OCI-LY7 (cell line): ENCODE results near the gene KIF5A. TPM values are rescaled to one million over a fixed set of nuclear protein-coding genes. Genes with fewer than 3 reads are reported as not detected.

Experiments used
- BruUV-seq: library from RNA; stranded (reverse); fragments of 400-500 nt; replicated peaks from 2 replicates; lab custom pipeline; 2021; lab: Mats Ljungman, UMichigan
- CTCF ChIA-PET: fragments of 300-600 bp; sonication (Branson Sonifier 250); formaldehyde crosslinking; loops from one replicate; lab custom pipeline; 2022; ENCODE audit warnings: antibody characterized with exemption; ENCODE audit not compliant: unreplicated experiment; lab: Charles Lee
- POLR2A ChIA-PET: fragments of 300-600 bp; sonication (Branson Sonifier 250); formaldehyde crosslinking; loops from one replicate; lab custom pipeline; 2022; ENCODE audit warnings: antibody characterized with exemption; lab: Charles Lee
- DNase-seq: peaks from one replicate; pipeline ENCODE4 v3.0.0-alpha.2; 2015; ENCODE audit warnings: low spot score
- H2AFZ ChIP-seq: fragments of 200-600 bp; sonication (generic), shearing (Covaris generic); 2 replicates; pipeline ENCODE4 v1.6.1; 2014; ENCODE audit warnings: mild to moderate bottlenecking, antibody characterized with exemption, low read length, moderate library complexity
- H3K27ac ChIP-seq: fragments of 200-600 bp; sonication (generic); 2 replicates; pipeline ENCODE4 v1.5.1; 2014; ENCODE audit warnings: mixed run types, low read depth, mild to moderate bottlenecking, moderate library complexity, low read length, inconsistent platforms; ENCODE audit not compliant: poor library complexity, severe bottlenecking
- H3K36me3 ChIP-seq: fragments of 200-600 bp; sonication (generic); 2 replicates; pipeline ENCODE4 v1.6.1; 2014; ENCODE audit warnings: mild to moderate bottlenecking, antibody characterized with exemption, low read length, moderate library complexity, mixed read lengths; ENCODE audit not compliant: insufficient read depth
- H3K4me1 ChIP-seq: fragments of 200-600 bp; sonication (generic); 2 replicates; pipeline ENCODE4 v1.5.1; 2014; ENCODE audit warnings: mild to moderate bottlenecking, low read length; ENCODE audit not compliant: insufficient read depth, poor library complexity, severe bottlenecking
- H3K4me2 ChIP-seq: fragments of 200-600 bp; sonication (generic); 2 replicates; pipeline ENCODE4 v1.6.1; 2014; ENCODE audit warnings: mild to moderate bottlenecking, low read length
- H3K4me3 ChIP-seq: fragments of 200-600 bp; sonication (generic); 2 replicates; pipeline ENCODE4 v1.5.1; 2014; ENCODE audit warnings: mild to moderate bottlenecking, low read depth, low read length; ENCODE audit not compliant: poor library complexity, severe bottlenecking
- H3K79me2 ChIP-seq: fragments of 200-600 bp; sonication (generic); 2 replicates; pipeline ENCODE4 v1.6.1; 2016; ENCODE audit warnings: low read depth, mild to moderate bottlenecking, low read length, moderate library complexity, mixed read lengths; ENCODE audit not compliant: insufficient read depth
- H3K9me2 ChIP-seq: fragments of 200-600 bp; sonication (generic); 2 replicates; pipeline ENCODE4 v1.6.1; 2016; ENCODE audit warnings: mild to moderate bottlenecking, low read length, mixed read lengths; ENCODE audit not compliant: insufficient read depth
- H3K9me3 ChIP-seq: fragments of 200-600 bp; sonication (generic); 2 replicates; pipeline ENCODE4 v1.6.1; 2014; ENCODE audit warnings: mild to moderate bottlenecking, mixed run types, low read length, mixed read lengths
- H4K20me1 ChIP-seq: fragments of 200-600 bp; sonication (generic); 2 replicates; pipeline ENCODE4 v1.6.1; 2014; ENCODE audit warnings: mild to moderate bottlenecking, antibody characterized with exemption, low read length, moderate library complexity, mixed read lengths; ENCODE audit not compliant: insufficient read depth
- EZH2phosphoT487 ChIP-seq: fragments of 200-600 bp; sonication (generic); IDR thresholded peaks from 2 replicates; pipeline ENCODE4 v1.6.1; 2018; ENCODE audit warnings: low read depth, borderline replicate concordance, mild to moderate bottlenecking, mixed run types, antibody characterized with exemption, low read length, moderate library complexity, mixed read lengths
- intact Hi-C: fragments of 100-400 bp; cut with micrococcal nuclease; formaldehyde crosslinking; loops from one replicate; pipeline ENCODE4 v1.10.0; 2022; ENCODE audit not compliant: unreplicated experiment
- total RNA-seq, 2 experiments: library from RNA; depleted of rRNA in 1 of 2; stranded (reverse); fragments of >200 nt in 1 of 2; shearing (Covaris generic) in 1 of 2; gene quantifications; 2 replicates each; pipeline ENCODE4 v1.2.3, GENCODE V29; 2014 to 2022
- TF ChIP-seq, protein P1 (sequence below): fragments of 200-600 bp; sonication (generic); conservative IDR thresholded peaks from 2 replicates; pipeline ENCODE4 v1.5.1; 2014; ENCODE audit warnings: mild to moderate bottlenecking, antibody characterized with exemption, low read length, moderate library complexity, mixed read lengths

The KIF5A gene
- total RNA-seq, 2 experiments from 2014 or later, result 0.09 to 1.6 TPM

- no peak overlapping the region for H3K27ac ChIP-seq
- H3K4me1 ChIP-seq, result peaks cover 27% of the 10 kb centered on the region
- ChIA-PET POLR2A (no interaction called here), CTCF (no interaction called here)
- no peaks in the 10 kb centered on the region for H3K9me2 ChIP-seq
- no peaks in the 10 kb centered on the region for H3K9me3 ChIP-seq
- H3K79me2 ChIP-seq, result peaks cover 21% of the 10 kb centered on the region
- no peak for DNase-seq
- H3K36me3 ChIP-seq, result peaks cover 72% of the 10 kb centered on the region
- no peak overlapping the region for H2AFZ ChIP-seq
- H3K4me2 ChIP-seq, result no peak overlapping the region
- no TSS peak for BruUV-seq
- H3K4me3 ChIP-seq, result no peak overlapping the region
- H4K20me1 ChIP-seq, result peaks cover 12% of the 10 kb centered on the region; the same call in 1 of the 2 replicates
- intact Hi-C loops, result no loop called here
- no peak for TF ChIP-seq EZH2phosphoT487
- TF ChIP-seq, protein P1, sequence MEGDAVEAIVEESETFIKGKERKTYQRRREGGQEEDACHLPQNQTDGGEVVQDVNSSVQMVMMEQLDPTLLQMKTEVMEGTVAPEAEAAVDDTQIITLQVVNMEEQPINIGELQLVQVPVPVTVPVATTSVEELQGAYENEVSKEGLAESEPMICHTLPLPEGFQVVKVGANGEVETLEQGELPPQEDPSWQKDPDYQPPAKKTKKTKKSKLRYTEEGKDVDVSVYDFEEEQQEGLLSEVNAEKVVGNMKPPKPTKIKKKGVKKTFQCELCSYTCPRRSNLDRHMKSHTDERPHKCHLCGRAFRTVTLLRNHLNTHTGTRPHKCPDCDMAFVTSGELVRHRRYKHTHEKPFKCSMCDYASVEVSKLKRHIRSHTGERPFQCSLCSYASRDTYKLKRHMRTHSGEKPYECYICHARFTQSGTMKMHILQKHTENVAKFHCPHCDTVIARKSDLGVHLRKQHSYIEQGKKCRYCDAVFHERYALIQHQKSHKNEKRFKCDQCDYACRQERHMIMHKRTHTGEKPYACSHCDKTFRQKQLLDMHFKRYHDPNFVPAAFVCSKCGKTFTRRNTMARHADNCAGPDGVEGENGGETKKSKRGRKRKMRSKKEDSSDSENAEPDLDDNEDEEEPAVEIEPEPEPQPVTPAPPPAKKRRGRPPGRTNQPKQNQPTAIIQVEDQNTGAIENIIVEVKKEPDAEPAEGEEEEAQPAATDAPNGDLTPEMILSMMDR, result no peak
Observed at GRCh38 chr12:57526477-57527126, 23.2 kb upstream of the KIF5A start.

- TF ChIP-seq, protein P1, result no peak
- TF ChIP-seq EZH2phosphoT487, result no peak
- BruUV-seq, result no TSS peak
- DNase-seq, result no peak
- H3K36me3 ChIP-seq, result peaks cover 78% of the 10 kb centered on the region
- ChIA-PET POLR2A (no interaction called here), CTCF (no interaction called here)
- peaks cover 21% of the 10 kb centered on the region for H3K79me2 ChIP-seq
- no peak overlapping the region for H2AFZ ChIP-seq
- H3K27ac ChIP-seq, result no peak overlapping the region
- peaks cover 12% of the 10 kb centered on the region; the same call in 1 of the 2 replicates for H4K20me1 ChIP-seq
- H3K9me2 ChIP-seq, result no peaks in the 10 kb centered on the region
- H3K4me1 ChIP-seq, result peaks cover 22% of the 10 kb centered on the region
- H3K4me2 ChIP-seq, result no peak overlapping the region
- H3K9me3 ChIP-seq, result no peaks in the 10 kb centered on the region
- no peak overlapping the region for H3K4me3 ChIP-seq
- intact Hi-C loops, result no loop called here
Observed at GRCh38 chr12:57527184-57527583, 22.7 kb upstream of the KIF5A start.

DNA sequence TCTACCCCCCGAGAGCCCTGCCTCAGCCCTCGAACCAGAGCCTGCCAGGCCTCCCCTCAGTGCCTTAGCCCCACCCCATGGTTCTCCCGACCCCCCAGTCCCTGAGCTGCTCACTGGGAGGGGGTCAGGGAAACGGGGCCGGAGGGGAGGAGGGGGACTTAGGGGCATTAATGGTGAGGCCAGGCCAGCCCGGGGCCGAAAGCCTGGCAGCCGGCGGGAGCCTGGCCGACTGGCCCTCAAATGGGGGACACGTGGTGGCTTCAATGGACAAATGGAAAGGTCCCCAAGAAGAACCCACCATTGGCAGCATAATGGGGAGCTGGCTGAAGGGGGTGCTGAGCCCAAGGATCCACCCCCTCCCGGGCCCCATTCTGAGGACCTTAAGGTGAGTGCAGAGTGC lies 21.7 kb upstream of the KIF5A start:
- no peak for TF ChIP-seq EZH2phosphoT487
- TF ChIP-seq, protein P1, result no peak
- peaks cover 88% of the 10 kb centered on the region for H3K36me3 ChIP-seq
- H3K4me1 ChIP-seq, result peaks cover 20% of the 10 kb centered on the region
- H3K4me2 ChIP-seq, result no peak overlapping the region
- H3K9me3 ChIP-seq, result no peaks in the 10 kb centered on the region
- H3K79me2 ChIP-seq, result peaks cover 19% of the 10 kb centered on the region
- CTCF ChIA-PET, result no interaction called here
- peaks cover 12% of the 10 kb centered on the region; the same call in 1 of the 2 replicates for H4K20me1 ChIP-seq
- BruUV-seq, result no TSS peak
- no peak overlapping the region for H3K4me3 ChIP-seq
- no peaks in the 10 kb centered on the region for H3K9me2 ChIP-seq
- POLR2A ChIA-PET, result interaction anchor here (0.6 kb wide), 1 partner anchor 412 kb away, joined by 3 read pairs; no protein-coding TSS in a partner anchor
- intact Hi-C loops, result no loop called here
- no peak for DNase-seq
- no peak overlapping the region for H3K27ac ChIP-seq
- H2AFZ ChIP-seq, result no peak overlapping the region
